HUES64 (cell line): ENCODE data around the gene NSL1.
"Not testable (repeated sequence)": the region's sequence is repeated elsewhere in the genome, so short reads cannot be mapped to it uniquely, and the experiment has no call there.

ENCODE experiments used
- H3K27ac ChIP-seq: 2 replicates; pipeline ENCODE4 v1.7.0; 2013; ENCODE audit warnings: low read depth, low read length, inconsistent platforms
- H3K27me3 ChIP-seq: 2 replicates; pipeline ENCODE4 v1.6.1; 2013; ENCODE audit warnings: mild to moderate bottlenecking, low read length; ENCODE audit not compliant: insufficient read depth
- H3K36me3 ChIP-seq: 2 replicates; pipeline ENCODE4 v1.6.1; 2013; ENCODE audit warnings: mild to moderate bottlenecking, low read length; ENCODE audit not compliant: insufficient read depth
- H3K4me1 ChIP-seq: 2 replicates; pipeline ENCODE4 v1.6.1; 2013; ENCODE audit warnings: mild to moderate bottlenecking, low read length, moderate library complexity; ENCODE audit not compliant: insufficient read depth
- H3K4me3 ChIP-seq: 2 replicates; pipeline ENCODE4 v1.5.1; 2013; ENCODE audit warnings: mild to moderate bottlenecking, low read length, moderate library complexity
- H3K9ac ChIP-seq: 2 replicates; pipeline ENCODE4 v1.6.1; 2013; ENCODE audit warnings: mild to moderate bottlenecking, low read depth, low read length
- H3K9me3 ChIP-seq: 2 replicates; pipeline ENCODE4 v1.6.1; 2013; ENCODE audit warnings: low read depth, low read length; ENCODE audit not compliant: insufficient read depth
- WGBS: fragments of 150-250, 120-280 bp; methylation state at CpG from one replicate; pipeline ENCODE4 v1.1.7; 2013; ENCODE audit warnings: missing lambda C conversion rate; 5-methylcytosine and 5-hydroxymethylcytosine counted together

NSL1 gene

DNA sequence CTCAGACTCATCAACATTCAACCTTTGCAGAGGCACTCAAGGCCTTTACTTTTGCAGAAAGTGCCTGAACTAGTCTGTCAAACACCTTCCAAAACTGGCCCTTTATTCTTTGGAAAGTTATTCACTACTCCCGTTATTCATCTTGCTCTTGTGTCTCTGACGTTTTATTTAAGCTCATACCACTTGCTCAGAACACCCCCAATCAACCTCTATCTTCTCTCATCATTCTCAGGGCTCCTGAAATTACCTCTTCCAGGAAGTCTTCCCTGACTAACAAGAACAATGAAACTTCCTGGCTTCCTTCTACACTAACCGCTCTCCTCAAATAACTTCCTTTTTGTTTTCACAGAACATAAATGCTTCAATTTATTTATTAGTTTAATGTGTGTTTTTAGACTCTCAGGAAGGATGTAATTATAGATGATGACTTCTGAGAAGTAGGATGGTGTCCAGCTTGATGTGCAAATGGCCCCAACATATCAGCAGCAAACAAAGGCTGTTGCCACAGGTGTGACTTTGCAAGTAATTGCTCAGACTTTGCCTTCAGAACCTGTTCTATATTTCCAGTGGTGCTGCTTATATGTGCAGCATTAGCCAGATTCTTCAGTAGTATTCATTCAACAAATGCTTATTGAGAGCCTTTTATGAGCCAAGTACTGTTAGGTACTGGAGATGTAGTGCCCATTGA, 69.2 kb downstream of the NSL1 start:
- 93% methylated on average over 3 of the region's 3 CpGs for WGBS
- Histone ChIP-seq H3K27ac (no peak overlapping the region), H3K36me3 (no peaks in the 10 kb centered on the region), H3K9ac (no peak overlapping the region), H3K27me3 (no peaks in the 10 kb centered on the region), H3K9me3 (peaks cover 2% of the 10 kb centered on the region; the same call in 1 of the 2 replicates), H3K4me3 (no peak overlapping the region), H3K4me1 (no peaks in the 10 kb centered on the region)

DNA sequence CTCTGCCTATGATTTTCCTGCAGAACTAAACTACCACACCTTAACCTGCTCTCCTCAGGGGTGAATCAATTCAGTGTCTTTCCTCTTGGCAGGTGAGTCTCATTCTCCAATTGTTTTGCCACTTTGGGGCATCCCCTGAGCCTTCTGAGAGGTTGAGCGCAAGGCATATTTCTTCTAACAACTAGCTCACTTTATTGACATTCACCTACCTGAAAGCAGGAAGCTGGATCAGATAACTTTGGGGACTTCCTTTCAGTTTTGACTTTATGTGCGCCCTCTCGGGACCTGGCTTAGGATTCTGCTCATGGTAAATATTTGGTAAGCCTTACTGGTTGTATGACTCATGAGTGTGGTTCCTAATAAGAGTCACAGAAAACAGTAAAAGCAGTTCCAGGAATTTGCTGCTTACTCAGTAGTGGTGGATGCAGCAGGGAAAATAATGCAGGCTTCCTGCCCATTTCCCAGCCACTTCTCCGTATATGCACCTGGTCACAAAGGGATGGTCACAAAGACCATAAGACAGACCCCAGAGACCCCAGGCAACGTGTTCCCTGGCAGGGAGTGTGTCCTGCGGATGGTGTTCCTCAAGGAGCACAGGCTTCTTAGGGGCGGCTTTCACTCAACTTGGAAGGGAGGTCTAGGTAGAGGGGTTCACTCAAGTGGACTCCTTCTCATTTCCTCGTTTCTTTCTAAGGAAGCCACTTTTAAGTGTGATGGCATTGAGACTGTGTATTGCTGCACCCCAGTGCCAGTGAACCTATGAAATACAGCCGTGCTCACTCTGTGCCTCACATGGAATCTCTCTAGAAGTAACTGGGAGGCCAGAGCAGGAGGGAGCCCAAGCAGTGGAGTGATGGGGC, 70.0 kb downstream of the NSL1 start:
- H3K4me3 ChIP-seq, result no peak overlapping the region
- 90% methylated on average over 9 of the region's 9 CpGs for WGBS
- no peak overlapping the region for H3K27ac ChIP-seq
- no peaks in the 10 kb centered on the region for H3K27me3 ChIP-seq
- H3K9ac ChIP-seq, result no peak overlapping the region
- H3K4me1 ChIP-seq, result no peaks in the 10 kb centered on the region
- peaks cover 2% of the 10 kb centered on the region; the same call in 1 of the 2 replicates for H3K9me3 ChIP-seq
- no peaks in the 10 kb centered on the region for H3K36me3 ChIP-seq

DNA sequence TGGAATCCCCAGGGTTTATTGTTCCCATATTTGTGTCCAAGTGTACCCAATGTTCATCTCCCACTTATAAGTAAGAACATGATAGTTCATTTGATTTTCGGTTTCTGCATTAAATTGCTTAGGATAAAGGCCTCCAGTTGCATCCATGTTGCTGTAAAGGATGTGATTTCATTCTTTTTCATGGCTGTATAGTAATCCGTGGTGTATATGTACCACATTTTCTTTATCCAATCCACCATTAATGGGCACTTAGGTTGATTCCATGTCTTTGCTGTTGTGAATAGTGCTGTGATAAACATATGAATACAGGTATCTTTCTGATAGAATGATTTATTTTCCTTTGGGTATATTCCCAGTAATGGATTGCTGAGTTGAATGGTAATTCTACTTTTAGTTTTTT, 71.9 kb downstream of the NSL1 start:
- H3K9ac ChIP-seq, result no peak overlapping the region
- no peak overlapping the region for H3K4me3 ChIP-seq
- no peaks in the 10 kb centered on the region for H3K36me3 ChIP-seq
- no peaks in the 10 kb centered on the region for H3K4me1 ChIP-seq
- no peak overlapping the region for H3K27ac ChIP-seq
- WGBS, result 96% methylated on average over 2 of the region's 2 CpGs
- no peaks in the 10 kb centered on the region for H3K27me3 ChIP-seq
- no peaks in the 10 kb centered on the region for H3K9me3 ChIP-seq

DNA sequence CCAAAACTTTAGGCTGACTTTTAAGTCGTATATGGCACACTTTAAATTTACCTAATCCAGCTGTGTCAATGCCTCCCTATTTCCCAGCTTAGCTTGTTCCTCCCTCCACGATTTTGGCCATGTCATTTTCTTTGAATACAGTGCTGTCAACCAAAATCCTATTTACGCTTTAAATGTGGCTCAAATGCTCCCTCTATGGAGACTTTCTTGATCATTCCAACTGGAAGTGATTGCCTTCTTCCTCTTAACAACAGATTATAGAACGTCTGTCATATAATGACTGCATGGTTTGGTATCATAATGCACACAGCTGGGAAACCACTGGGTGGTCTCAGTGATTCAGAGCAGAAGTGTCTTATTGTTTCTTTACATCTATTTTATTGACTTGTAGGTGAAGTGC, 73.1 kb downstream of the NSL1 start:
- H3K4me3 ChIP-seq, result no peak overlapping the region
- no peaks in the 10 kb centered on the region for H3K4me1 ChIP-seq
- H3K27ac ChIP-seq, result no peak overlapping the region
- WGBS, result 49% methylated on average over 4 of the region's 4 CpGs
- H3K9me3 ChIP-seq, result no peaks in the 10 kb centered on the region
- H3K27me3 ChIP-seq, result no peaks in the 10 kb centered on the region
- H3K36me3 ChIP-seq, result no peaks in the 10 kb centered on the region
- H3K9ac ChIP-seq, result no peak overlapping the region

DNA sequence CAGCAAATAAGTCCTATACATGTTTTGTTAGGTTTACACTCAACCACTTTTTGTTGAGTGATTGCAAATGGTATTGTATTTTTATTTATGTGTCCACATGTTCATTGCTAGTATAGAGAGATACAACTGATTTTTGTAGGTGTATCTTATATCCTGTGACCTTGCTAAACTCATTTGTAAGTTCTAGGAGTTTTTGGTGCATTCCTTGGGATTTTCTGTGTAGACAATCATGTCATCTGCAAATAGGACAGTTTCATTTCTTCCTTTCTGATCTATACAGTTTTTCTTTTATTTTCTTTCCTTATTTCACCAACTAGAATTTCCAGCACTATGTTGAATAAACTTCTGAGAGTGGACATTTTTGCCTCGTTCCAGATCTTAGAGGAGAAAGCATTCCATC, 75.4 kb downstream of the NSL1 start:
- no peaks in the 10 kb centered on the region for H3K9me3 ChIP-seq
- no peak overlapping the region for H3K9ac ChIP-seq
- no peak overlapping the region for H3K27ac ChIP-seq
- H3K4me1 ChIP-seq, result no peaks in the 10 kb centered on the region
- WGBS, result no CpG with 5 or more reads among the region's 1 CpG
- no peak overlapping the region for H3K4me3 ChIP-seq
- H3K36me3 ChIP-seq, result no peaks in the 10 kb centered on the region
- no peaks in the 10 kb centered on the region for H3K27me3 ChIP-seq

DNA sequence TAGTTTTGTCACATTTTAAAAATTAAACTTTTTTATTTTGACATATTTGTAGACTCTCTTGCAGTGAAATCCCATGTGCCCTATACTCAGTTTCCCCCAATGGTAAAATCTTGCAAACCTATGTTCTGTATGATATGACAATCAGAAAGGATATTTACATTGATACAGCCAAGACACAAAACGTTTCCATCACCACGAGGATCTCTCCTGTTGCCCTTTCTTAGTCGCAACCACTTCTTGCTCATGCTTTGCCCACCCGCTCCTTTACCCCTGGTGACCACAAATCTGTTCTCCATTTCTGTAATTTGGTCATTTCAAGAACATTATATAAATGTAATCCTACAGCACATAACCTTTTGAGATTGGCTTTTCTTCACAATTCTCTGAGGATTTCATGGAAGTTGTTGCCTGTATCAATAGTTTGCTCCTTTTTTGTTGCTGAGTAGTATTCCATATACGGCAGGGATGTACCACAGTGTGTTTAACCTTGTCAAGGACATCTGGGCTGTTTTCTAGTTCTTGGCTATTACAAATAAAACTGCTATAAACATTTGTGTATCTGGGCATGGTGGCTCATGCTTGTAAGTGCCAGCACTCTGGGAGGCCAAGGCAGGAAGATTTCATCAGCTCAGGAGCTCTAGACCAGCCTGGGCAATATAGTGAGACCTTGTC, 78.0 kb downstream of the NSL1 start:
- no peaks in the 10 kb centered on the region for H3K9me3 ChIP-seq
- no peaks in the 10 kb centered on the region for H3K27me3 ChIP-seq
- no peaks in the 10 kb centered on the region for H3K36me3 ChIP-seq
- 96% methylated on average over 5 of the region's 5 CpGs for WGBS
- no peak overlapping the region for H3K9ac ChIP-seq
- H3K4me1 ChIP-seq, result no peaks in the 10 kb centered on the region
- H3K4me3 ChIP-seq, result no peak overlapping the region
- H3K27ac ChIP-seq, result no peak overlapping the region

DNA sequence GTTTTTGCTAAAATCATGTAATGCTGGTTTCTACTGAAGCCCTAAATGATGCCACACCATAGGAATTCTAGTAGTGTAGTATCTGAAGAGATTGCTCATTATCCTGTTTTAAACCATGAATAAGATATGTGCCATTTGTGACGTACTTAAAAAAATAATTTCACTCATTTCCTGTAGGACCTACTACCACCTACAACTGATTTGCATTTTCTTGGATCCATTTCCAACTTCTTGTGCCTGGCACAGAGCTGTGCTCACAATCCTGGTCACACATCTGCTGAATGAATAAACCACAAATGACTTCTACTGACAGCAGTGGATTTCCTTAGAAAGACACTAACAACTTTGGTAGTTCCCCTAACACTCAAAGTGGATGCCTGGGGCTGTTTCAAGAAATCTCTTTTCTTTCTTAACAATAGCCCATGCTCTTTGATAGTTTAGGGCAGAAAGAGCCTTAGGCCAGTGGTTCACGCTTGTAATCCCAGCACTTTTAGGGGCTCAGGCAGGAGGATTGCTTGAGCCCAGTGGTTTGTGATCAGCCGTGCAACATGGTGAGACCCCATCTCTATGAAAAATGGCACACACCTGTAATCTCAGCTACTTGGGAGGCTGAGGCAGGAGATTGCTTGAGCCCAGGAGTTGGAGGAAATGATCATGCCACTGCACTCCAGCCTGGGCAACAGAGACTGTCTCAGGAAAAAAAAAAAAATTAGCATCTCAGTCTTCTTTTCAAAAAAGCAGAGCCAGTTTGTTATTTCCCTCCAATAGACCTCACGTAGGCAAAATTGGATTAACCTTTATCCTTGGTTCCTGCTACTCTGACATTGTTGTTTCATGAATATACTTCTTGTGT, 78.9 kb downstream of the NSL1 start:
- H3K27ac ChIP-seq, result no peak overlapping the region
- H3K9me3 ChIP-seq, result no peaks in the 10 kb centered on the region
- WGBS, result 78% methylated on average over 4 of the region's 4 CpGs
- H3K9ac ChIP-seq, result no peak overlapping the region
- no peaks in the 10 kb centered on the region for H3K36me3 ChIP-seq
- no peak overlapping the region for H3K4me3 ChIP-seq
- H3K4me1 ChIP-seq, result no peaks in the 10 kb centered on the region
- H3K27me3 ChIP-seq, result no peaks in the 10 kb centered on the region

DNA sequence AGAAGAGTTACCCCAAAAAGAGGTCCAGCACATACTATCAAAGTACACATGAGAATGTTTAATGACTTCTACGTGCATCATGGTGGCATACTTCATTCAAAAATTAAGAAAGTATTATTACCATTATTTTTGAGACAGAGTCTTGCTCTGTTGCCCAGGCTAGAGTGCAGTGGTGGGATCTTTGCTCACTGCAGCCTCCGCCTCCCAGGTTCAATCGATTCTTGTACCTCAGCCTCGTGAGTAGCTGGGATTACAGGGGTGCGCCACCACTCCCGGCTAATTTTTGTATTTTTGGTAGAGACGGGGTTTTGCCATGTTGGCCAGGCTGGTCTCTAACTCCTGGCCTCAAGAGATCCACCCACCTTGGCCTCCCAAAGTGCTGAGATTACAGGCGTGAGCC, 79.6 kb downstream of the NSL1 start:
- 96% methylated on average over 7 of the region's 8 CpGs for WGBS
- not testable (repeated sequence) for H3K4me1 ChIP-seq, H3K36me3 ChIP-seq, H3K9me3 ChIP-seq, H3K9ac ChIP-seq, H3K27me3 ChIP-seq, H3K27ac ChIP-seq, H3K4me3 ChIP-seq

DNA sequence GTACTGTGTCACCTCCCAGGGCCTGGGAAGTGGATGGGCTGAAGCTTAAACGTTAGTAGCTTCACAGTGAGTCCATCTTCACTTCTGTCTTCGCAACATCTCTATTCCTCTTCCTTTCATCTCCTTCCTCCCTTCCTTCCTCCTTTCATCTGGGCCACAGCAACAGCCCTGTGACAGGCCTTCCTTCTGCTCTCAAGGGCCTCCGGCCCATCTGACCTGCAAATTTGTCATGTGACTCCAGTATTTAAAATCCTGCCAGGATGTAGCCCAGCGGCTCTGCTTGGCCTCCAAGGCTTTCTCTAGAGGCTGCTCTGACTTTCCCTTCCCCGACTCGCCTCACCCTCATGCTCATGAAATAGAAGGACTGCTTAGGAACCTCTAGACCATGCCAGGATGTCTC, 81.0 kb downstream of the NSL1 start:
- no peak overlapping the region for H3K27ac ChIP-seq
- no peaks in the 10 kb centered on the region for H3K36me3 ChIP-seq
- H3K9me3 ChIP-seq, result no peaks in the 10 kb centered on the region
- WGBS, result 82% methylated on average over 6 of the region's 6 CpGs
- no peaks in the 10 kb centered on the region for H3K27me3 ChIP-seq
- H3K4me3 ChIP-seq, result no peak overlapping the region
- no peak overlapping the region for H3K9ac ChIP-seq
- H3K4me1 ChIP-seq, result no peaks in the 10 kb centered on the region

DNA sequence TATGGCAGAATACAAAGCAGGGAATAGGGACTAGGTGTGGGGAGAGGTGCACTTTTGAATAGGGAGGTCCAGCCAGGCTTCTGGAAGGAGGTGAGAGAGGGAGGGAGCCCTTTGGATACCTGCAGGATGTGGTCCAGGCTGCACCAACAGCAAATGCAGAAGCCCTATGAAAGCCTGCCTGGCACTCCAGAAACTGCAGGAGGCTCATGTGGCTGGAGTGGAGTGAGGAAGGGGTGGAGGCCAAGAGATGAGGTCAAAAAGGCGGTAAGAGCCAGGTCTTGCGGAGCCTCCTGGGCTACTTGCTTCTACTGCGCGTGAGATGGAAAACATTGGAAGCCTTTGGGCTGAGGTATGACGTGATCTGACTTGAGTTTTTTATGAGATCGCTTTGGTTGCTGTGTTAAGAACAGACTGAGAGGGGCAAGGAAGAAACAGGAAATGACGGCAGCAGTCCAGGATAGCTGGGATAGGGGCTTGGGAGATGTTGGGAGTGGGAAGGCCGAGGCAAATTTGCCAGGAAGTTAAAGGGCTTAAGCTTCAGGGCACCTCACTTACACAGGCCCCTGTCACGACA, 87.5 kb downstream of the NSL1 start:
- Histone ChIP-seq H3K36me3 (no peaks in the 10 kb centered on the region), H3K9ac (no peak overlapping the region), H3K4me1 (no peaks in the 10 kb centered on the region), H3K27ac (no peak overlapping the region), H3K9me3 (no peaks in the 10 kb centered on the region), H3K27me3 (peaks cover 52% of the 10 kb centered on the region), H3K4me3 (no peak overlapping the region)
- WGBS, result 85% methylated on average over 9 of the region's 9 CpGs
